IMR-90 (cell line): ENCODE measurements around the gene COLEC11.

Experiments used
- POLR2A ChIP-seq: IDR thresholded peaks from 2 replicates; pipeline ENCODE4 v1.6.1; 2012; ENCODE audit warnings: mild to moderate bottlenecking, low read depth, low read length
- TF ChIP-seq, protein P1 (sequence below): conservative IDR thresholded peaks from 2 replicates; pipeline ENCODE4 v1.5.1; 2012; ENCODE audit warnings: mild to moderate bottlenecking, low read depth, low read length, improper control_type of control experiment

DNA sequence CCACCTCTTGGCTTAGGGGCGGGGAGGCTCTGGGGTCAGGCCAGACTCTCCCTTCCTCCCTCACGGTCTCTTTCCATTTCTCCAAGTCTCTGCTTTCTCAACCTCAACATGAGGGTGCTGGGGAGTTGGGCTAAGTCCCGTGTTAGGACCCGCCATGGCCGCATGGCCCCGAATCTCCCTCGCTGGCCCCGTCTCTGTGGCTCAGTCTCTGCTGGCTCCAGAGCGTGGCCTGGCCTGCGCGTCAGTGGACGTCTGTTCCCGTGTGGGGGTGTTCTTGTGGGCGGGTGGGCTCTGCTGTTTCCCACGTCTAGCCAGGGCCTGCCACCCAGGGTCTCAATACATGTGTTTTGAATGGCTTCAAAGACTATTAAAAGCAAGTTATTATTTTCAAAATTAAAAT, 75.5 kb downstream of the COLEC11 start:
- TF ChIP-seq, protein P1, sequence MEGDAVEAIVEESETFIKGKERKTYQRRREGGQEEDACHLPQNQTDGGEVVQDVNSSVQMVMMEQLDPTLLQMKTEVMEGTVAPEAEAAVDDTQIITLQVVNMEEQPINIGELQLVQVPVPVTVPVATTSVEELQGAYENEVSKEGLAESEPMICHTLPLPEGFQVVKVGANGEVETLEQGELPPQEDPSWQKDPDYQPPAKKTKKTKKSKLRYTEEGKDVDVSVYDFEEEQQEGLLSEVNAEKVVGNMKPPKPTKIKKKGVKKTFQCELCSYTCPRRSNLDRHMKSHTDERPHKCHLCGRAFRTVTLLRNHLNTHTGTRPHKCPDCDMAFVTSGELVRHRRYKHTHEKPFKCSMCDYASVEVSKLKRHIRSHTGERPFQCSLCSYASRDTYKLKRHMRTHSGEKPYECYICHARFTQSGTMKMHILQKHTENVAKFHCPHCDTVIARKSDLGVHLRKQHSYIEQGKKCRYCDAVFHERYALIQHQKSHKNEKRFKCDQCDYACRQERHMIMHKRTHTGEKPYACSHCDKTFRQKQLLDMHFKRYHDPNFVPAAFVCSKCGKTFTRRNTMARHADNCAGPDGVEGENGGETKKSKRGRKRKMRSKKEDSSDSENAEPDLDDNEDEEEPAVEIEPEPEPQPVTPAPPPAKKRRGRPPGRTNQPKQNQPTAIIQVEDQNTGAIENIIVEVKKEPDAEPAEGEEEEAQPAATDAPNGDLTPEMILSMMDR = no peak
- no peak for TF ChIP-seq POLR2A
